Mucosa of descending colon (tissue), 3 donors: ENCODE data around the gene SRD5A1. TPM values are rescaled to one million over a fixed set of nuclear protein-coding genes. Genes with fewer than 3 reads are reported as not detected.

Source experiments
- ATAC-seq: fragments of 200-7000 bp; cut with Tn5 transposase; one replicate; pipeline ENCODE4 v1.9.1; 2020; ENCODE audit warnings: mild to moderate bottlenecking, moderate library complexity
- DNase-seq, 3 donors: peaks; one replicate each; pipeline ENCODE4 v3.0.0-alpha.2; 2020
- H3K36me3 ChIP-seq: fragments of 200-600 bp; one replicate; pipeline ENCODE4 v1.8.0; 2021; ENCODE audit warnings: low read depth, mild to moderate bottlenecking
- H3K4me1 ChIP-seq: fragments of 200-600 bp; one replicate; pipeline ENCODE4 v1.8.0; 2021; ENCODE audit warnings: low read depth, mild to moderate bottlenecking
- H3K4me3 ChIP-seq: fragments of 200-600 bp; one replicate; pipeline ENCODE4 v1.8.0; 2021; ENCODE audit warnings: mild to moderate bottlenecking
- H3K9me3 ChIP-seq: fragments of 200-600 bp; one replicate; pipeline ENCODE4 v1.8.0; 2021; ENCODE audit warnings: mild to moderate bottlenecking
- CTCF ChIP-seq: fragments of 200-600 bp; IDR thresholded peaks from one replicate; pipeline ENCODE4 v1.8.0; 2022; ENCODE audit warnings: antibody characterized with exemption, mild to moderate bottlenecking
- intact Hi-C, 2 donors: fragments of 100-400 bp; cut with DNase I in 1 of 2; cut with micrococcal nuclease in 1 of 2; formaldehyde crosslinking; loops; one replicate each; pipeline versions ENCODE4 v1.11.0 to v1.11.1; 2022; cut with DNase I, micrococcal nuclease
- total RNA-seq, 3 donors: library from RNA; stranded (reverse); fragmentation: NEBNext Ultra II Directional in 2 of 3; extraction: Animal tissue kit (Norgen Biotek cat#: 25700) in 2 of 3; gene quantifications; one replicate each; pipeline versions ENCODE4 v1.2.1 to v1.2.4, GENCODE V29; 2021 to 2023
- donor health status: DM: no; HTN: no; CAD: no; lungs with moderate emphysema.
- donor health status: DM: no; HTN: no; CAD: no.
- donor health status: DM: no; HTN: yes; CAD: no.

Gene SRD5A1
- total RNA-seq, 3 donors from 2014 or later = 12.7 to 16.2 (median 14.3) TPM

GRCh38 chr5:6598351-6598900 is 34.8 kb upstream of the SRD5A1 start:
- Histone ChIP-seq H3K4me3 (no peak overlapping the region), H3K36me3 (peaks cover 3% of the 10 kb centered on the region), H3K9me3 (no peaks in the 10 kb centered on the region), H3K4me1 (no peaks in the 10 kb centered on the region)
- no peak for ATAC-seq
- TF ChIP-seq CTCF = no peak
- intact Hi-C loops = no loop called here
- no peak for DNase-seq

- H3K36me3 ChIP-seq = peaks cover 10% of the 10 kb centered on the region
- DNase-seq = no peak
- intact Hi-C loops = no loop called here
- no peaks in the 10 kb centered on the region for H3K9me3 ChIP-seq
- H3K4me1 ChIP-seq = no peaks in the 10 kb centered on the region
- no peak for ATAC-seq
- H3K4me3 ChIP-seq = no peak overlapping the region
- TF ChIP-seq CTCF = no peak
Measured at GRCh38 chr5:6599739-6600138, 33.5 kb upstream of the SRD5A1 start.

- TF ChIP-seq CTCF = no peak
- intact Hi-C loops = no loop called here
- Histone ChIP-seq H3K4me3 (no peak overlapping the region), H3K4me1 (no peaks in the 10 kb centered on the region), H3K36me3 (peaks cover 12% of the 10 kb centered on the region), H3K9me3 (no peaks in the 10 kb centered on the region)
- ATAC-seq (no peak), DNase-seq (no peak)
Measured at GRCh38 chr5:6601271-6601670, 32.0 kb upstream of the SRD5A1 start.

- H3K36me3 ChIP-seq = peaks cover 12% of the 10 kb centered on the region
- no peaks in the 10 kb centered on the region for H3K4me1 ChIP-seq
- H3K4me3 ChIP-seq = no peak overlapping the region
- H3K9me3 ChIP-seq = no peaks in the 10 kb centered on the region
- intact Hi-C loops = no loop called here
- TF ChIP-seq CTCF = no peak
- ATAC-seq (no peak), DNase-seq (no peak)
Measured at GRCh38 chr5:6601816-6602215, 31.4 kb upstream of the SRD5A1 start.

- TF ChIP-seq CTCF = no peak
- Histone ChIP-seq H3K9me3 (no peaks in the 10 kb centered on the region), H3K36me3 (peaks cover 12% of the 10 kb centered on the region), H3K4me3 (no peak overlapping the region), H3K4me1 (no peaks in the 10 kb centered on the region)
- intact Hi-C loops = no loop called here
- DNase-seq (no peak), ATAC-seq (no peak)
Measured at GRCh38 chr5:6602441-6602840, 30.8 kb upstream of the SRD5A1 start.

- intact Hi-C loops = no loop called here
- no peak for DNase-seq
- no peaks in the 10 kb centered on the region for H3K9me3 ChIP-seq
- no peaks in the 10 kb centered on the region for H3K4me1 ChIP-seq
- no peak overlapping the region for H3K4me3 ChIP-seq
- TF ChIP-seq CTCF = no peak
- no peak for ATAC-seq
- peaks cover 19% of the 10 kb centered on the region for H3K36me3 ChIP-seq
Measured at GRCh38 chr5:6603643-6604042, 29.6 kb upstream of the SRD5A1 start.
